Measurements from ENCODE around the gene UBE2E1. TPM values are rescaled to one million over a fixed set of nuclear protein-coding genes. Genes with fewer than 3 reads are reported as not detected.

Gene UBE2E1
- total RNA-seq, 1 donor from 2014 or later = 98.8 TPM

GRCh38 chr3:23795096-23795495 lies 10.7 kb upstream of the UBE2E1 start:
- DNase-seq (ENCODE audit: low read depth in 2 of 2) = no peak

GRCh38 chr3:23796518-23796917 lies 9.2 kb upstream of the UBE2E1 start:
- DNase-seq (ENCODE audit: low read depth in 2 of 2) = no peak

GRCh38 chr3:23797491-23797890 lies 8.3 kb upstream of the UBE2E1 start:
- no peak for DNase-seq (ENCODE audit: low read depth in 2 of 2)

- DNase-seq (ENCODE audit: low read depth in 2 of 2) = no peak
Measured at GRCh38 chr3:23798456-23798855, 7.3 kb upstream of the UBE2E1 start.

- no peak for DNase-seq (ENCODE audit: low read depth in 2 of 2)
Measured at GRCh38 chr3:23798876-23799275, 6.9 kb upstream of the UBE2E1 start.

GRCh38 chr3:23800731-23801130 lies 5.0 kb upstream of the UBE2E1 start:
- DNase-seq (ENCODE audit: low read depth in 2 of 2) = peak; percentile 31 to 61

GRCh38 chr3:23804441-23805209 lies 1.1 kb upstream of the UBE2E1 start:
- peak; percentile 14 to 28 for DNase-seq (ENCODE audit: low read depth in 2 of 2)

- no peak for DNase-seq (ENCODE audit: low read depth in 2 of 2)
Measured at GRCh38 chr3:23805210-23805632, 534 bp upstream of the UBE2E1 start.

GRCh38 chr3:23806534-23807423 lies 1.0 kb downstream of the UBE2E1 start:
- DNase-seq (ENCODE audit: low read depth in 2 of 2) = peak; percentile 20 to 34

- DNase-seq (ENCODE audit: low read depth in 2 of 2) = peak in 1 of 2 donors; percentile 41
Measured at GRCh38 chr3:23807424-23808015, 1.8 kb downstream of the UBE2E1 start.

GRCh38 chr3:23808525-23808924 lies 2.8 kb downstream of the UBE2E1 start:
- no peak for DNase-seq (ENCODE audit: low read depth in 2 of 2)

- no peak for DNase-seq (ENCODE audit: low read depth in 2 of 2)
Measured at GRCh38 chr3:23809294-23809693, 3.5 kb downstream of the UBE2E1 start.

- no peak for DNase-seq (ENCODE audit: low read depth in 2 of 2)
Measured at GRCh38 chr3:23809840-23810342, 4.1 kb downstream of the UBE2E1 start.

GRCh38 chr3:23810343-23811184 lies 4.8 kb downstream of the UBE2E1 start:
- DNase-seq (ENCODE audit: low read depth in 2 of 2) = peak; percentile 39 to 41

- peak; percentile 14 to 20 for DNase-seq (ENCODE audit: low read depth in 2 of 2)
Measured at GRCh38 chr3:23811185-23811527, 5.4 kb downstream of the UBE2E1 start.

- DNase-seq (ENCODE audit: low read depth in 2 of 2) = no peak
Measured at GRCh38 chr3:23811919-23812318, 6.2 kb downstream of the UBE2E1 start.

GRCh38 chr3:23815879-23816278 lies 10.1 kb downstream of the UBE2E1 start:
- peak in 1 of 2 donors; percentile 84 for DNase-seq (ENCODE audit: low read depth in 2 of 2)

- DNase-seq (ENCODE audit: low read depth in 2 of 2) = no peak
Measured at GRCh38 chr3:23816721-23817120, 11.0 kb downstream of the UBE2E1 start.

- no peak for DNase-seq (ENCODE audit: low read depth in 2 of 2)
Measured at GRCh38 chr3:23817508-23818223, 11.9 kb downstream of the UBE2E1 start.

GRCh38 chr3:23819599-23820360 lies 14.0 kb downstream of the UBE2E1 start:
- no peak for DNase-seq (ENCODE audit: low read depth in 2 of 2)
